ENCODE measurements around the gene ITGA11. TPM values are rescaled to one million over a fixed set of nuclear protein-coding genes. Genes with fewer than 3 reads are reported as not detected.

The ITGA11 gene
- total and polyA plus RNA-seq, 2 of the 13 experiments (the other 11 are each of a cell fraction or from before 2014, with no cell fraction given) = not detected

- TF ChIP-seq ZNF362 (CRISPR knock-in tag; IDR thresholded peaks at IDR 0.05; ENCODE audit: borderline replicate concordance) = no peak
- TF ChIP-seq, protein P1, sequence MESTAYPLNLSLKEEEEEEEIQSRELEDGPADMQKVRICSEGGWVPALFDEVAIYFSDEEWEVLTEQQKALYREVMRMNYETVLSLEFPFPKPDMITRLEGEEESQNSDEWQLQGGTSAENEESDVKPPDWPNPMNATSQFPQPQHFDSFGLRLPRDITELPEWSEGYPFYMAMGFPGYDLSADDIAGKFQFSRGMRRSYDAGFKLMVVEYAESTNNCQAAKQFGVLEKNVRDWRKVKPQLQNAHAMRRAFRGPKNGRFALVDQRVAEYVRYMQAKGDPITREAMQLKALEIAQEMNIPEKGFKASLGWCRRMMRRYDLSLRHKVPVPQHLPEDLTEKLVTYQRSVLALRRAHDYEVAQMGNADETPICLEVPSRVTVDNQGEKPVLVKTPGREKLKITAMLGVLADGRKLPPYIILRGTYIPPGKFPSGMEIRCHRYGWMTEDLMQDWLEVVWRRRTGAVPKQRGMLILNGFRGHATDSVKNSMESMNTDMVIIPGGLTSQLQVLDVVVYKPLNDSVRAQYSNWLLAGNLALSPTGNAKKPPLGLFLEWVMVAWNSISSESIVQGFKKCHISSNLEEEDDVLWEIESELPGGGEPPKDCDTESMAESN (CRISPR knock-in tag; conservative IDR thresholded peaks at IDR 0.05) = 0 out of 2 replicates have a peak, but pooled peaks have one; percentile 47
- TF ChIP-seq FOXJ3 (CRISPR knock-in tag; IDR thresholded peaks at IDR 0.05; ENCODE audit: borderline replicate concordance) = 0 out of 2 replicates have a peak, but pooled peaks have one; percentile 27
- TF ChIP-seq ZBTB42 (CRISPR knock-in tag; IDR thresholded peaks at IDR 0.05) = no peak
- TF ChIP-seq ZNF616 (CRISPR knock-in tag; IDR thresholded peaks at IDR 0.05; ENCODE audit: low read depth) = 0 out of 2 replicates have a peak, but pooled peaks have one; percentile 52
- TF ChIP-seq, protein P2, sequence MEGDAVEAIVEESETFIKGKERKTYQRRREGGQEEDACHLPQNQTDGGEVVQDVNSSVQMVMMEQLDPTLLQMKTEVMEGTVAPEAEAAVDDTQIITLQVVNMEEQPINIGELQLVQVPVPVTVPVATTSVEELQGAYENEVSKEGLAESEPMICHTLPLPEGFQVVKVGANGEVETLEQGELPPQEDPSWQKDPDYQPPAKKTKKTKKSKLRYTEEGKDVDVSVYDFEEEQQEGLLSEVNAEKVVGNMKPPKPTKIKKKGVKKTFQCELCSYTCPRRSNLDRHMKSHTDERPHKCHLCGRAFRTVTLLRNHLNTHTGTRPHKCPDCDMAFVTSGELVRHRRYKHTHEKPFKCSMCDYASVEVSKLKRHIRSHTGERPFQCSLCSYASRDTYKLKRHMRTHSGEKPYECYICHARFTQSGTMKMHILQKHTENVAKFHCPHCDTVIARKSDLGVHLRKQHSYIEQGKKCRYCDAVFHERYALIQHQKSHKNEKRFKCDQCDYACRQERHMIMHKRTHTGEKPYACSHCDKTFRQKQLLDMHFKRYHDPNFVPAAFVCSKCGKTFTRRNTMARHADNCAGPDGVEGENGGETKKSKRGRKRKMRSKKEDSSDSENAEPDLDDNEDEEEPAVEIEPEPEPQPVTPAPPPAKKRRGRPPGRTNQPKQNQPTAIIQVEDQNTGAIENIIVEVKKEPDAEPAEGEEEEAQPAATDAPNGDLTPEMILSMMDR (CRISPR knock-in tag; IDR thresholded peaks at IDR 0.05) = peak; percentile 28; the same call in 1 of the 2 replicates
- TF ChIP-seq GTF3A (CRISPR knock-in tag; conservative IDR thresholded peaks at IDR 0.05) = no peak
- no peak for TF ChIP-seq CENPBD1 (CRISPR knock-in tag; IDR thresholded peaks at IDR 0.05; ENCODE audit: borderline replicate concordance, low read depth)
- TF ChIP-seq THAP11 (CRISPR knock-in tag; IDR thresholded peaks at IDR 0.05) = peak; percentile 47; the same call in 1 of the 2 replicates
- TF ChIP-seq, protein P3, sequence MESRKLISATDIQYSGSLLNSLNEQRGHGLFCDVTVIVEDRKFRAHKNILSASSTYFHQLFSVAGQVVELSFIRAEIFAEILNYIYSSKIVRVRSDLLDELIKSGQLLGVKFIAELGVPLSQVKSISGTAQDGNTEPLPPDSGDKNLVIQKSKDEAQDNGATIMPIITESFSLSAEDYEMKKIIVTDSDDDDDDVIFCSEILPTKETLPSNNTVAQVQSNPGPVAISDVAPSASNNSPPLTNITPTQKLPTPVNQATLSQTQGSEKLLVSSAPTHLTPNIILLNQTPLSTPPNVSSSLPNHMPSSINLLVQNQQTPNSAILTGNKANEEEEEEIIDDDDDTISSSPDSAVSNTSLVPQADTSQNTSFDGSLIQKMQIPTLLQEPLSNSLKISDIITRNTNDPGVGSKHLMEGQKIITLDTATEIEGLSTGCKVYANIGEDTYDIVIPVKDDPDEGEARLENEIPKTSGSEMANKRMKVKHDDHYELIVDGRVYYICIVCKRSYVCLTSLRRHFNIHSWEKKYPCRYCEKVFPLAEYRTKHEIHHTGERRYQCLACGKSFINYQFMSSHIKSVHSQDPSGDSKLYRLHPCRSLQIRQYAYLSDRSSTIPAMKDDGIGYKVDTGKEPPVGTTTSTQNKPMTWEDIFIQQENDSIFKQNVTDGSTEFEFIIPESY (CRISPR knock-in tag; IDR thresholded peaks at IDR 0.05) = peak; percentile 34; the same call in 1 of the 2 replicates
- TF ChIP-seq ZFY (CRISPR knock-in tag; IDR thresholded peaks at IDR 0.05) = peak; percentile 53
- TF ChIP-seq IRF2 (CRISPR knock-in tag; IDR thresholded peaks at IDR 0.05) = peak; percentile 72
- no peak for TF ChIP-seq ZNF3 (CRISPR knock-in tag; IDR thresholded peaks at IDR 0.05)
- TF ChIP-seq NFKB2 (CRISPR knock-in tag; IDR thresholded peaks at IDR 0.05; ENCODE audit: borderline replicate concordance) = 0 out of 2 replicates have a peak, but pooled peaks have one; percentile 55
- peak; percentile 54; the same call in 1 of the 2 replicates for TF ChIP-seq ZFX (CRISPR knock-in tag; IDR thresholded peaks at IDR 0.05; ENCODE audit: low read depth)
- peak; percentile 51; the same call in 1 of the 2 replicates for TF ChIP-seq ZNF451 (CRISPR knock-in tag; IDR thresholded peaks at IDR 0.05)
- peak; percentile 50; the same call in 1 of the 2 replicates for TF ChIP-seq ISL2 (CRISPR knock-in tag; IDR thresholded peaks at IDR 0.05)
- TF ChIP-seq CREBL2 (CRISPR knock-in tag; IDR thresholded peaks at IDR 0.05; ENCODE audit: borderline replicate concordance) = no peak
- TF ChIP-seq PRMT3 (CRISPR knock-in tag; IDR thresholded peaks at IDR 0.05; ENCODE audit: borderline replicate concordance, low read depth) = 0 out of 2 replicates have a peak, but pooled peaks have one; percentile 64
- peak; percentile 76; the same call in 1 of the 2 replicates for TF ChIP-seq MYC (CRISPR knock-in tag; IDR thresholded peaks at IDR 0.05; ENCODE audit: borderline replicate concordance)
- TF ChIP-seq TARDBP (CRISPR knock-in tag; IDR thresholded peaks at IDR 0.05) = peak; percentile 21; the same call in 1 of the 2 replicates
Measured at GRCh38 chr15:68256675-68257450, 175.1 kb downstream of the ITGA11 start (continued).
